Ishikawa (cell line): ENCODE results near the gene TTLL10.

Experiments
- CEBPB ChIP-seq: IDR thresholded peaks from 2 replicates; pipeline ENCODE4 v1.6.1; 2012
- CREB1 ChIP-seq: IDR thresholded peaks from 2 replicates; pipeline ENCODE4 v1.6.1; 2012; ENCODE audit warnings: low read depth
- EGR1 ChIP-seq: IDR thresholded peaks from 2 replicates; pipeline ENCODE4 v1.6.1; 2012
- EP300 ChIP-seq: IDR thresholded peaks from 2 replicates; pipeline ENCODE4 v1.6.1; 2012; ENCODE audit warnings: borderline replicate concordance
- FOXM1 ChIP-seq: IDR thresholded peaks from 2 replicates; pipeline ENCODE4 v1.6.1; 2012; ENCODE audit warnings: low read depth, borderline replicate concordance
- MAX ChIP-seq: IDR thresholded peaks from 2 replicates; pipeline ENCODE4 v1.6.1; 2012
- NFIC ChIP-seq: IDR thresholded peaks from 2 replicates; pipeline ENCODE4 v1.6.1; 2012
- RAD21 ChIP-seq: IDR thresholded peaks from 2 replicates; pipeline ENCODE4 v1.6.1; 2012; ENCODE audit warnings: low read depth
- REST ChIP-seq: IDR thresholded peaks from 2 replicates; pipeline ENCODE4 v1.6.1; 2012; ENCODE audit warnings: low read depth, mild to moderate bottlenecking
- TAF1 ChIP-seq: IDR thresholded peaks from 2 replicates; pipeline ENCODE4 v1.6.1; 2012; ENCODE audit warnings: low read depth, mild to moderate bottlenecking
- TCF12 ChIP-seq: IDR thresholded peaks from 2 replicates; pipeline ENCODE4 v1.6.1; 2012; ENCODE audit warnings: low read depth
- TEAD4 ChIP-seq: IDR thresholded peaks from 2 replicates; pipeline ENCODE4 v1.6.1; 2012
- YY1 ChIP-seq: IDR thresholded peaks from 2 replicates; pipeline ENCODE4 v1.6.1; 2012; ENCODE audit warnings: low read depth
- ZBTB7A ChIP-seq: IDR thresholded peaks from 2 replicates; pipeline ENCODE4 v1.6.1; 2012; ENCODE audit warnings: low read depth
- TF ChIP-seq, protein P1 (sequence below): IDR thresholded peaks from 2 replicates; pipeline ENCODE4 v1.6.1; 2012

TTLL10 gene

DNA sequence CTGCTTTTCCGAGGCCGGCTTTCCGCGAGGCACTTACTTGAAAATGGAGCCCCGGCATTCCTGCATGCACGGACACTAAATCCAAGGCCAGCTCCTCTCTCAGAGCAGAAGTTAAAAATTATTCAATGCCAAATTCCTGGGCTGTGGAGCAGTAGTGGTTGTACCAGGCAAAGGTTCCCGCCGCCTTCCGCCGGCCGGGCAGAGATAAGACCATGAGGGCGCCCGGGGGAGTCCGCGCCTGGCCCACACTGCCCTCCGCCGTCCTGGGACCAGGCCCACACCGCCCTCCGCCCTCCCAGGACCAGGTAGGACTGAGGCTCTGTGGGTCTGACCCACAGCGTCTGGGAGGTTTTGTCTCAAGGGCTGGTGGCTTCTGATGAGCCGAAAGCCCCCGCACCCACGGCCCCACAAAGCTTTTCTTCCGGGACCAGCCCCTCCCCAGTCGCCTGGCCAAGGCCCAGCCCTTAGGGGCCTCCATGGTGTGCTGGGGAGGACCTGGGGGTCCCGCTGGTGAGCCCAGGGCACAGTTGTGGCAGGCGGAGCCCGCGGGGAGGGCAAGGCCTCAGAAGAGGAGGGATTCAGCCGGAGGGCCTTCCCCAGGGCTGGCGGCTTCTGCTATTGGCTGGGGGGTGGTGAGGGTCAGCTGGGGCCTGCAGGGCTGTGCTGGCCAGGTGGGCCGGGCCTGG lies 45.1 kb upstream of the TTLL10 start:
- no peak for TF ChIP-seq FOXM1
- TF ChIP-seq RAD21: no peak
- no peak for TF ChIP-seq ZBTB7A
- TF ChIP-seq EP300: no peak
- TF ChIP-seq, protein P1, sequence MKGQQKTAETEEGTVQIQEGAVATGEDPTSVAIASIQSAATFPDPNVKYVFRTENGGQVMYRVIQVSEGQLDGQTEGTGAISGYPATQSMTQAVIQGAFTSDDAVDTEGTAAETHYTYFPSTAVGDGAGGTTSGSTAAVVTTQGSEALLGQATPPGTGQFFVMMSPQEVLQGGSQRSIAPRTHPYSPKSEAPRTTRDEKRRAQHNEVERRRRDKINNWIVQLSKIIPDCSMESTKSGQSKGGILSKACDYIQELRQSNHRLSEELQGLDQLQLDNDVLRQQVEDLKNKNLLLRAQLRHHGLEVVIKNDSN: no peak
- no peak for TF ChIP-seq NFIC
- no peak for TF ChIP-seq TCF12
- TF ChIP-seq TAF1: no peak
- no peak for TF ChIP-seq TEAD4
- no peak for TF ChIP-seq REST
- no peak for TF ChIP-seq EGR1
- no peak for TF ChIP-seq YY1
- no peak for TF ChIP-seq CEBPB
- TF ChIP-seq CREB1: no peak
- no peak for TF ChIP-seq MAX

DNA sequence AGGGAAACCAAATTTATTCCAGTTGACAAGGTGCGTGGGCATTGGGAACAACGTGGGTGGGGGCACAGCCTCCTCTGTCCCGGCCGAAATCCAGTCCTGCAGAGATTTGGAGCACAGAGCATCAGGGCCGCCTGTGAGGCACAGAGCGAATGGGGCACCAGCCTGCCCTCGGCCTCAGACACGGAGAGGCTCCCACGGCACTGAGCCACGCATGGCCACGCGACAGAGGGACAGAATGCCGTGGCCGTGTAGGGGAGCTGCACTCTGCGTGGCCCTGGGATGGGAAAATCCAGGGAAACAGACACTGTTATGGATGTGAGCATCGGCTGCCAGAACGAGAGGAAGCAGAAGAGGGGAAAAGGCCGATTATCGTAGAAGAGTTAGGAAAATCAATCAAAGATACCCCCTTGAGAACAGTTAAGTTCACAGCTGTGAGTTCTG lies 44.3 kb upstream of the TTLL10 start:
- TF ChIP-seq FOXM1: no peak
- TF ChIP-seq TCF12: no peak
- TF ChIP-seq ZBTB7A: no peak
- TF ChIP-seq, protein P1: no peak

DNA sequence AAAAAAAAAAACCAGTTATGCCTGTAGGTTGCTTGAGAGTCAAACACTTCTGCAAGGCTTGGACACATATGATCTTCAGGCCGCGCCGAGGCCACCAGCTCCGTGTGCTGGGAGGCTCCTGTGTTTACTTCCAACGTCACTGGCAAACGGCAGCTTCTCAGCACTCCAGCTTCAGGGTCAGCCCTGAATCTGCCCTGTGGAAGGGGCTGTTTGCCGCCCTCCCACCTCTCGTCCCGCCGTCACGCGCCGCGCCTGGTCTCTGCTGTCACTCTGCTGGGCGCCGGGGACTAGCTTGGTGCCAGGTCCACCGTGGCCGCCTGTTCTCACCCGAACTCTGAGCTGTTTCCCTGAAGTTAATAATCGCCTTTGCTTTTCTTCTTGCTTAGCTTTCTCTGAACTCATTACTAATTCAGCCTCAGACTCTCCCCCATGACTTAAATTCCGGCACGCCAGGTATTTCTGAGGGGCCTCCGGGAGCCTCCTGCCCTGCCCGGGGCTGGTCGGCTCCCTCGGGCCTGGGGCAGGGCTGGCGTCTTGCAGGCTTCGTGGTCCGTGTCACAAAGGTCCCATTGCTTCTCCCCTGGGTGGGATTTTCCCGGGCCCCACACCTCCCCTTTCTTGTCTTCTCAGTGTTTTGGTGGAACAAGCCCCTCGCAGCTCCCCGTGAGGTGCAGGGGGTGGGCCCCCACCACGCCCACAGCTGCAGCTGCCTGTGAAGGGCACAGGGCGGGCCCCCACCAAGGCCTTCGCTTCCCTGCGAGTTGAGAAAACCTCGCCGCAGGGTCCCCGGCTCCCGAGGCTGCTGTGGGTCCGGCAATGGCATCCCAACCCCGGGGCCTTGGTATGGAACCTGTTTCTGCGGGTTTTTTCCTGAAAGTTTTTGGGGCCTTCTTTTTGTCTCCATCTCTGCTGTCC lies 43.2 kb upstream of the TTLL10 start:
- TF ChIP-seq TEAD4: no peak
- TF ChIP-seq MAX: no peak
- no peak for TF ChIP-seq REST
- TF ChIP-seq CEBPB: no peak

GRCh38 chr1:1132042-1132950 lies 41.4 kb upstream of the TTLL10 start:
- TF ChIP-seq CREB1 (no peak), EGR1 (no peak), CEBPB (no peak), TAF1 (no peak), ZBTB7A (no peak), RAD21 (no peak), FOXM1 (no peak), YY1 (no peak)

DNA sequence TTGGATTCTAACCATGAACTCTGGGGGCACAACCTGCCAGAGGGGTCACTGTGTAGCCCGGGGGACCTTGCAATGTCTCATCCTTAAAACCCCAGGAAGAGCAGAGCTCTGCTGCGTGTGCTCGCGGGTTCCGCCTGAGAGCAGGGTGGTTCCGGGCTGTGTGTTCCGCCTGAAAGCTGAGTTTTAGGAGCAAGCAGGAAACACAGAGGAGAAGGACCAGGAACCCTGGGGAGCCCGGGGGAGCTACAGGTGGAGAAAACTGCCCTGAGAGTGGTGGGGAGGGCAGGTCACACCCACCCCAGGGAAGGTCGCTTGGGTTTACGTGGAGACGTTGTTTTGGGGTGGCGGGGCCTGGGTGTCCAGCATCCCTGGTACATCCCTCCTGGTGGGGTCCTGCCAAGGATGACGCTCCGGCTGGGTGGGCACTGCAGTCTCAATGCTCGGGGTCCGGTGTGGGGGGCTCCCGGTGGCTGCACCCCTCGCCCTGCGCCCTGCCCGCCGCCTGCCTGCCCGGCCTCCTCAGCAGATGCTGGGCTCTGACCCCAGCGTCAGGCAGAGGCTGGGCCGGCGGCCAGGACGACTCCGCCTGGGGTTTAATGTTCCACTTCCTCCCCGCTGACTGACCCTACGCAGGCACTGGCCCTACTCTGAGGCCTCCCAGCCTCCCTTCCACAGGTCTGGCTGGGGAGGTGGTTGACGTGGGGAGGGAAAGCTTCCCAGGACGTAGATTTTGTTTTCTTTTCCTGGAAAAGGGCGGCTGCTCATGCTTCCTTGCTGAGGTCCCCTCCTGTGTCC lies 40.5 kb upstream of the TTLL10 start:
- TF ChIP-seq NFIC: 0 out of 2 replicates have a peak, but pooled peaks have one; percentile 50
- no peak for TF ChIP-seq CREB1
- peak; percentile 42 for TF ChIP-seq EP300
- TF ChIP-seq ZBTB7A: peak; percentile 42; the same call in 1 of the 2 replicates
- TF ChIP-seq REST: no peak
